ENCODE measurements around the gene CAV1. TPM values are rescaled to one million over a fixed set of nuclear protein-coding genes. Genes with fewer than 3 reads are reported as not detected.

CAV1 gene
- polyA plus RNA-seq, 1 donor from 2014 or later = not detected

DNA sequence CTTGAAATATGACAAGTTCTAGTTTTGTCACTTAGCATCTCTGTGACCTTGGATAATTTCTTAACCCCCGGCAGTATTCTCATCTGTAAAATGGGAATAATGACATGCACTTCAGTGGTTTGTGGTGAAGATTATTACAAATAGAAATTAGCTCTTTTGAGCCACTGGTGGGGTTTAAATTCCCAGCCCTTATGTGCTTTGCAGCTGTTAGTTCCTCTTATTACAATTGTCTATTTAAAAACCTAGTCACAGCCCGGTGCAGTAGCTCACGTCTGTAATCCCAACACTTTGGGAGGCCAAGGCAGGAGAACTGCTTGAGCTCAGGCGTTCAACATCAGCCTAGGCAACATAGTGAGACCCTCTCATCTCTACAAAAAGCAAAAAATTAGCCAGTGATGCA, 30.1 kb downstream of the CAV1 start:
- Histone ChIP-seq H3K4me3 (ENCODE audit: low read length) (no peak overlapping the region), H3K9me2 (ENCODE audit: insufficient read depth, low read length) (no peaks in the 10 kb centered on the region), H2AFZ (ENCODE audit: low read depth, low read length) (no peak overlapping the region), H3K36me3 (ENCODE audit: insufficient read depth, low read length) (no peaks in the 10 kb centered on the region), H3K79me2 (replicated peaks; ENCODE audit: insufficient read depth, low read length) (no peaks in the 10 kb centered on the region), H3F3A (ENCODE audit: insufficient read depth, low read length, poor library complexity, severe bottlenecking) (no peaks in the 10 kb centered on the region), H3K4me2 (ENCODE audit: low read length) (no peak overlapping the region), H3K27ac (ENCODE audit: low read length) (no peak overlapping the region), H3K9ac (ENCODE audit: low read length) (no peak overlapping the region), H4K20me1 (ENCODE audit: insufficient read depth) (no peaks in the 10 kb centered on the region), H3K9me3 (ENCODE audit: low read length) (no peaks in the 10 kb centered on the region), H3K27me3 (ENCODE audit: insufficient read depth, low read depth, low read length) (no peaks in the 10 kb centered on the region)
- TF ChIP-seq RAD21 (conservative IDR thresholded peaks at IDR 0.05) = no peak
- no peak for TF ChIP-seq MXI1 (conservative IDR thresholded peaks at IDR 0.05; ENCODE audit: poor library complexity, severe bottlenecking)

DNA sequence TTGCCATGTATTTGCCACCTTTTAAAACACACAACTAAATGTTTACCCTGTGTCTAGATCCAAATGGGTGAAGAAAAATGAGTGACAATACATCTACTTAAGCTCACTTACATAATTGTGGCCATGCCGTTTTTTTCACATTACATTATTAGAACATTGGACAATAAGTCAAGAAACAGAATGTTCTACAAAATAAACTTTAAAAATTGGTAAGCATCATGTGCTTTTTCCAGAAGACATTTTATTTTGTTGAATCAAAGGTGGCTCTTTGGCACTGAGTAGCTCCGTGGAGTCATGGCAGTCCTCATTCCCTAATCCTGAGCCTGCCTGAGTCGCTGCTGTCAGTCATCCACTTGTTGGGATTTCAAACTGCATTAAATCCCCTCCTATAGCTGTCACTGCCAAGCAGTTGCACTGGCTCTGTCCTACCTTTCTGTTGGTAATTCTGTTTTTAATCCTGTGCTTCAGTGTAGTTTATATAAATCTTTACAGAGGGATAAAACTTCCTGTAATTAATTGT, 32.3 kb downstream of the CAV1 start:
- Histone ChIP-seq H3F3A (ENCODE audit: insufficient read depth, low read length, poor library complexity, severe bottlenecking) (no peaks in the 10 kb centered on the region), H3K9ac (ENCODE audit: low read length) (no peak overlapping the region), H4K20me1 (ENCODE audit: insufficient read depth) (no peaks in the 10 kb centered on the region), H3K36me3 (ENCODE audit: insufficient read depth, low read length) (no peaks in the 10 kb centered on the region), H3K79me2 (replicated peaks; ENCODE audit: insufficient read depth, low read length) (no peaks in the 10 kb centered on the region), H3K9me3 (ENCODE audit: low read length) (no peaks in the 10 kb centered on the region), H3K27ac (ENCODE audit: low read length) (no peak overlapping the region), H3K4me2 (ENCODE audit: low read length) (no peak overlapping the region), H2AFZ (ENCODE audit: low read depth, low read length) (no peak overlapping the region), H3K27me3 (ENCODE audit: insufficient read depth, low read depth, low read length) (no peaks in the 10 kb centered on the region), H3K4me3 (ENCODE audit: low read length) (no peak overlapping the region), H3K9me2 (ENCODE audit: insufficient read depth, low read length) (no peaks in the 10 kb centered on the region)
- TF ChIP-seq MXI1 (conservative IDR thresholded peaks at IDR 0.05; ENCODE audit: poor library complexity, severe bottlenecking) (no peak), REST (IDR thresholded peaks at IDR 0.05; ENCODE audit: borderline replicate concordance) (no peak), EP300 (conservative IDR thresholded peaks at IDR 0.05; ENCODE audit: poor library complexity, severe bottlenecking) (no peak), EZH2 (IDR thresholded peaks at IDR 0.05; ENCODE audit: borderline replicate concordance, insufficient read depth, low read length, poor library complexity, severe bottlenecking) (no peak), CTCF (IDR thresholded peaks at IDR 0.05; ENCODE audit: poor library complexity, severe bottlenecking) (no peak)

DNA sequence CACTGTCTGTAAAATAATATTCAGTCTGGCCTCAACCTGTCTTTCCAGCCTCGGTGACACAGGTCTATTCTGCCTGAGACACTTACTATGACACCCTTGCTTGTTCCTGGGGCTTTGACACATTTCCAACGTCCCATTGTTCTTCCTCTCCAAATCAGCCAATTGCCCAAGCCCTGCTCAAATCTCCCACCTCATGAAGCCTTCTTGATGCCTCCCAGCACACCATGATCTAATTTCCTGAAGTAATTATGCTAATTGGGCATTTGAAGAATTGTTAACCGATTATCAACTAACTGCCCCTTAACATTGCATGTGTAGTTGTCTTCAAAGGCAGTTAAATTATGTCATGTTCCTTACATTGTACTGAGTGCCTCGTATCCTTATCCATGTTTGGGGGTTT, 33.1 kb downstream of the CAV1 start:
- no peaks in the 10 kb centered on the region for H3K36me3 ChIP-seq (ENCODE audit: insufficient read depth, low read length)
- TF ChIP-seq SMC3 (conservative IDR thresholded peaks at IDR 0.05; ENCODE audit: poor library complexity) (no peak), TAF1 (IDR thresholded peaks at IDR 0.05; ENCODE audit: low read depth) (no peak), POLR2AphosphoS5 (IDR thresholded peaks at IDR 0.05) (no peak), EZH2 (IDR thresholded peaks at IDR 0.05; ENCODE audit: borderline replicate concordance, insufficient read depth, low read length, poor library complexity, severe bottlenecking) (no peak), RAD21 (conservative IDR thresholded peaks at IDR 0.05) (no peak), EP300 (conservative IDR thresholded peaks at IDR 0.05; ENCODE audit: poor library complexity, severe bottlenecking) (no peak), REST (IDR thresholded peaks at IDR 0.05; ENCODE audit: borderline replicate concordance) (no peak), CTCF (IDR thresholded peaks at IDR 0.05; ENCODE audit: poor library complexity, severe bottlenecking) (no peak), MXI1 (conservative IDR thresholded peaks at IDR 0.05; ENCODE audit: poor library complexity, severe bottlenecking) (no peak)
- H3K9ac ChIP-seq (ENCODE audit: low read length) = no peak overlapping the region
- H4K20me1 ChIP-seq (ENCODE audit: insufficient read depth) = no peaks in the 10 kb centered on the region
- H3K4me2 ChIP-seq (ENCODE audit: low read length) = no peak overlapping the region
- no peak overlapping the region for H3K27ac ChIP-seq (ENCODE audit: low read length)
- no peaks in the 10 kb centered on the region for H3K9me3 ChIP-seq (ENCODE audit: low read length)
- no peak overlapping the region for H3K4me3 ChIP-seq (ENCODE audit: low read length)
- H2AFZ ChIP-seq (ENCODE audit: low read depth, low read length) = no peak overlapping the region
- H3F3A ChIP-seq (ENCODE audit: insufficient read depth, low read length, poor library complexity, severe bottlenecking) = no peaks in the 10 kb centered on the region
- H3K79me2 ChIP-seq (replicated peaks; ENCODE audit: insufficient read depth, low read length) = no peaks in the 10 kb centered on the region
- H3K27me3 ChIP-seq (ENCODE audit: insufficient read depth, low read depth, low read length) = no peaks in the 10 kb centered on the region
- no peaks in the 10 kb centered on the region for H3K9me2 ChIP-seq (ENCODE audit: insufficient read depth, low read length)
